HG02885 (cell line): Measurements from ENCODE around the gene GATA5.

Experiments
- ATAC-seq: cut with Tn5 transposase; IDR thresholded peaks from one replicate; pipeline ENCODE4 v1.9.1; 2021; ENCODE audit warnings: mild to moderate bottlenecking; ENCODE audit not compliant: unreplicated experiment, poor library complexity

The GATA5 gene, protein sequence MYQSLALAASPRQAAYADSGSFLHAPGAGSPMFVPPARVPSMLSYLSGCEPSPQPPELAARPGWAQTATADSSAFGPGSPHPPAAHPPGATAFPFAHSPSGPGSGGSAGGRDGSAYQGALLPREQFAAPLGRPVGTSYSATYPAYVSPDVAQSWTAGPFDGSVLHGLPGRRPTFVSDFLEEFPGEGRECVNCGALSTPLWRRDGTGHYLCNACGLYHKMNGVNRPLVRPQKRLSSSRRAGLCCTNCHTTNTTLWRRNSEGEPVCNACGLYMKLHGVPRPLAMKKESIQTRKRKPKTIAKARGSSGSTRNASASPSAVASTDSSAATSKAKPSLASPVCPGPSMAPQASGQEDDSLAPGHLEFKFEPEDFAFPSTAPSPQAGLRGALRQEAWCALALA

DNA sequence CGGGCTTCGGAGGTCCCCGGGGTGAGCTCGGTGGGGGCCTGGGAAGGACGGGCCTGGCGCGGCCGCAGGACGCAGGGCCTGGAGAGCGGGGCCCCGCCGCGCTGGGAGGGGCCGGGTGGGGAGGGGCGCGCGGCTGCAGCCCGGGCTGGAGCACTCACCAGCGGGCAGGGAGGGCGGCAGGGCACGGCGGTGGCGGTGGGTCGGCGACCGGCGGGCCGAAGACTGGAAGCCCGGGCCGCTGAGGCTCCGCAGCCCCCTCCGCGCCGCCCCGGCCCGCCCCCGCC is at the start of gene GATA5:
Gene GATA5 (minus strand): TSS at position 224 of the 284 bp plus-strand sequence. CDS start 474 bp downstream, outside the sequence.
- ATAC-seq: no peak

DNA sequence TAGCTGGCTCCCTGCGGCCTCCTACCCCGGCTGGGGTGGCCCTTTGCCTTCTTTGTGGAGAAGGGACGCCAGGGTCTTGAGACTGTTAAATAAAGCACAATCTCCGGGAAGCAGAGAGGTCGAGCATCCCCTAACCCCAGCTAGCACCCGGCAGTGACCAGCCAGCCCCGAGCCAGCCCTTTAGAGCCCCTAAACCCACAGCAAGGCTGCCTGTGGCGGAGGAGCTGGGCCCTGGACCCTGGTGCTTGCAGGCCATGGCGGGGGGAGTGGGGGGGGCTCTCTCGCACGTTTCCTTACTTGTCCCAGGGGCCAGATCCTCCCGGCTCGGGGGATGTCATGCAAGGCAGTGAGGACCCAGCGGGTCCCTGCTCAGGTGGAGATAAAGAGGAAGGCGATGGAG is 49.2 kb upstream of the GATA5 start:
- no peak for ATAC-seq

DNA sequence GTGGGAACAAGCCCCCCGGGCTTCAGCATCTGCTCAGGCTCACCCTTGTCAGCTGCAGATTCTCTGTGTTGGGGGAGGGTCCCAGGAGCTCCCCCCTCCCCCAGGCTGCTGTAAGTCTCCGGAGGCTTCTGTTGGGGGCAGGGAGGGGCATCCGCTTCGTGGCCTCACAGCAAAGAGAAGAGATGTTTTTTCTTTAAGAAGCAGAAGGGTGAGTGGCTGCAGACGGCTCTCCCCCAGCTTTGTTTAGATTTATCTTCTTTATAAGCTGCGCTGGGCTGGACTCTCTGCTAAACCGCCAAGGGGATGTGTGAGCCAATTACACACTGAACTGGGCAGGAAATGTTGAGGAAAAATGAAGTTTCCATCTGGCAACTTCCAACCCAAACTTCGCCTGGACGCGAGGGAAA is 48.7 kb upstream of the GATA5 start:
- no peak for ATAC-seq

DNA sequence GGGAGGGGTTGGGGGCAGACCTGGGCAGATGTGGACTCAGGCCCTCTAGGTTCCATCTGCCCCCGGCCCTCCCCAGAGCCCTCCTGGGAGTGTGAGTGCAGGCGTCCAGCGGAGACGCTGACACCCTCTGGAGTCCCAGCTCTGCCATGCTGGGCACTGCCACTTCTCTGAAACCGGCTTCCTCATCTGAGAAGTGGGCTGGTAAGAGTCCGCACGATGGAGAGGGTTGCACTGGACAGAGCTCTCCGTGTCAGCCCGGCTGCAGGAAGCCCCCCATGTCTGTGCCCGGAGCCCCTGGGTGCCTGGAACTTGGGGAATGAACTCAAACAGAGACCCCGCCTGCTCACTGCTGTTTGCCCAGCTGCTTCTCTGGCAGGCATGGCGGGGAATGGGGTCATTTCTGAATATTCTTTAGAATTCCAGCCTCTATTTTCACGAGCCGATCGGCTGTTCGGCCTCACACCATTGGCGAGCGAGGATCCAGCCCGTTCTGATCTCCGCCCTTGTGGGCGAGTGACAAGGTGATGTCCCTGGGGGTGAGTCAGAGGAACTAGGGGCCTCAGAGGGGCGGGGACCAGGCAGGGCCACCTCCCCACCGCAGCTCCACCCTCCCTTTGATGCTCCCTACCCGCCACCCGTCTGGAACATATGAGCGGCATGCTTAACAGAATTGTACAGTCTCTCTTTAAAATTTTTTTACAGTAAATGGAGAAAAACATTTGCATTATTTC is 47.8 kb upstream of the GATA5 start:
- no peak for ATAC-seq

DNA sequence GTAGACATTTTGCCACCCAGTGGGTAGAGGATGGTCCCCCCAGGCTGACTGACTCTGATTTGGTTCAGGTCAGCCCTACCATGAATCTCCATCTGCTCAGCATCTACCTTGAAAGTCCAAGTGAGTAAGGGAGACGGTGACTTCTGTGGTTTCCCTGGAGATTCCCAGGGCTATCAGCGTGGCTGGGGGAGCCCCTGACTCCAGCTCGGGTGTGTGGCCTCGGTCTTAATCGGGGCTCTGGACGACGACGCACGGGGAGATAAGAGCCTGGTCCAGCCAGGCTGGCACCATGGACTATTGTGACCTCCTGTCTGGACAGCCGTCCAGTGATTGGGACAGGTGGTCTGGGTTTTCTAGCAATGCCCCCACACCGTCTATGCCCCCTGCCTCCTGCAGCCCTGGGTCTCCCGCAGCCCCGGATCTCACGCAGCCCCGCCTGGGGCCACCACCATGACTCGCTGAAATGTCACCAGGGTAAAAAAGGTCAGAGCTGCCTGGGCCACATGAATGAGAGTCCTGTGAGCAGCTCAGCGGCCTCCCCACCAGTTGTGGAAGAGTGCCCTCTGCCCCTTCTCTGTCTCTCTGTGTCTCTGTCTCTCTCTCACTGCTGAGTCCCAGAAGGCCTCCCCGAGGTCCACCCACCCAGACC is 47.1 kb upstream of the GATA5 start:
- ATAC-seq: no peak

DNA sequence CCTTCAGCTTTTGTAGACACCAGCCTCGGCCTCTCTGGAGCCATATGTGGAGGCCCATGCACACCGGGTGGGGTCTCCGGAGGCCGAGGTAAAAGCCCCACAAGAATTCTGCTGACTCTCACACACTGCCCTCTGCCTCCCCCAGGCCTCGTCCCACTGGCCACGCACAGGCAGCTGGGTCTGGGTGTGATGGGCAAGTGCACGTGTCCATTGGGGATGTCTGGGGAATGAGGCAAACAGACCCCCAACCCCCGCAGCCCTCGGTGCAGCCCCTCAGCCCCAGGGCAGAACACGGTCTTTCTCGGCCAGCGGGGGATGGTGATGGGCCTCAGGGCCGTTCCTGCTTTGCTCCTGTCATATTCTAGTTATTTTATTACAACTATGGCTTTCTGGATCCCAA is 44.0 kb upstream of the GATA5 start:
- no peak for ATAC-seq

DNA sequence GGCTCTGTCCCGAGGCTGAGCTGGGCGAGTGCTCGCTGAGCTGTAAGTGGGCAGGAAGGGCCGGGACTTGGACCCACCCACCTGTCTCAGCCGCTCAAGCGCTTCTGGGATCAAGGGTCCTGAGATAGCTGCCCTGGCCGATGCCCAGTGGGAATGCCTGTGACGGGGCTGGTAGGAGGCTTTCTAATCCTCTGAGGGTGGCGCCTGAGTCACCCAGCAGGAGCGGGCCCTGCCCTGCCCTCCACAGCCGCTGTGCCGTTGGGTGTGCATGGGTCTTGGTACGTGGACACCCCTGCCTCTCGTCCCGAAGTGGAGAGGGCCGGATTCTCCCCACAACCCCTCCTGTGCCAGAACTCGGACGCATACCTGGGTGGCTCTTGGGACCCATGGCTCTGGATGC is 43.1 kb upstream of the GATA5 start:
- no peak for ATAC-seq

DNA sequence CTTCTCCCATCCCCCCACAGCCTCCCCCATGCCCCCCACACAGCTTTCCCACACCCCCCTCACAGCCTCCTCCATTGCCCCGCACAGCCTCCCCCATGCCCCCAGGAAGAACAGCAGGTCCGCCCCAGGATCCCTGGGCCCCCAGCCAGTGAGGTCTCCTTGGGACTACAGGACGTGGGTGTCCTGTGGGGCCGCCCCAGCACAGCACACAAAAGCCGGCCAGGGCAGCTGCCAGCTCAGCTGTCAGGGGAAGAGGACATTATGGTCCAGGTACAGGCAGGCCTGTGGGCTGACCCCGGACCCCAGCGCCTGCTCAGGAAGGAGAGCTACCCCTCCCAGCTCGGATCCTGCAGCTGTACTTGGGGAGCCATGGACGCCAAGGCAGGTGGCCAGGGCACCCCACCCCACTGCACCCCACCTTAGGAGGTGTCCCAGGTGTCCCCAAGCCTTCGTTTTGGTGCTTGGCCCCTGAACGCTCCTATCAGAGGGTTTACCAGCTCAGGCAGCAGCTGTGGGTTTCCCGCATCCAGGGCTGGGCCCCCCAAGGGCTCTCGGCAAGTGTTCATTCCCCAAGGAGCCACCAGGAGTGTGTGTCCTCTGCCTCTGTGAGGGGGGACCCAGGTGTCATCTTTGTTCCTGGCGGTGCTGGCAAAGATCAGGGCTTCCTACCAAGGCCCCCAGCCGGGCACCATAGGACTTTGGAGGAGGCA is 42.3 kb upstream of the GATA5 start:
- no peak for ATAC-seq

DNA sequence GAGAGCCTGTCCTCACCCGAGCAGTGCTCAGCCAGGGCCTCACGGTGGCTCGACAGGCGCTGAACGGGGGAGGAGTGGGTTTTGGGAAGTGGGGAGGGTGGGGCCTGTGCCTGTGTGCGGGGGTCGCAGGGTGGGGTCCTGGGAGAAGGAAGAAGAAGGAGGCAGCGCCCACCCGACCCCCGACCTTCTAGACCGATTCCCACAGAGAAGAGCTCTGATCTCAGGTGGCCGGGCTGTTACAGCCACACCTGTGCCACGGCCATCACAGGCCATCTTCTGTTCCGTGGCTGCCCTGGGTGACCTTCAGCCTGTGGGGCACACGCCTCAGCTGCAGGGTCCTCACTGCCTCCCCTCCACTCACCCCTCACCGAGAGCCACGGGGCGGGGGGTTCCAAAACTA is 41.4 kb upstream of the GATA5 start:
- no peak for ATAC-seq

DNA sequence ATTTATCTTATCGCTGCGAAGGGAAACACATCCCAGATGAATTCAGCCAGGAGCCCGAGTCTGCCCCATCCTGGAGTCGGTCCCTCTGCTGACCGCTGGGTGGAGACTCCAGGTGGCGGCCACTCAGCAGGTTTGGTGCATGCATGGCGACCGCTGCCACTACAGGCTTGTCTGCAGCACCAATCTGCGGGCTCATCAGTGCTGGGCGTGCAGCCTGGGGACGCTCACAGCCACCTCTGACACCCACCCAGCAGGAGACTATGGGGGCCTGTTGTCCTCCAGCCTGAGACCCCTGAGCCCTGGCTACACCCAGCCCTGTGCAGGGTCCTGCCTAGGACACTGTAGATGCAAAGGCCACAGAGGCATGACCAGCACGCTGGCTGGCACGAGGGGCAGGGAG is 40.5 kb upstream of the GATA5 start:
- ATAC-seq: no peak

DNA sequence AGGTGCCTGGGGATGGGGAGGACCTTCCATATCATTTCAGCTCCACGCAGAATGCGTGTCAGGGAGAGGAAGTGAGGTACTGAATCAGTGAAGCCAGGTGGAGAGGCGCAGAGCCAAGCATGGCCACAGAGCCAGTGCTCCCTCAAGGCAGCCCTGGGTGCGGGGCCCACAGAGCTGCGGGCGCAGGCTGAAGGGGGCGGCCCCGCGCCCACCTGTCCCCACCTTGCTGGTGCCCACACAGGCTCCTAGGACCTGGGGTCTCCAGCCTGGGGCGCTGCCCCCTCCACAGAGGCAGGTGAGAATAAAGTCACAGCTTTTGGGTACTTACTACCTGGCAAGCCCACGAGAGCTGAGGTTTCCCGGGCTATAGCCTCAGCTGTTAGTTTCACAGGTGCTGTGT is 40.0 kb upstream of the GATA5 start:
- no peak for ATAC-seq

DNA sequence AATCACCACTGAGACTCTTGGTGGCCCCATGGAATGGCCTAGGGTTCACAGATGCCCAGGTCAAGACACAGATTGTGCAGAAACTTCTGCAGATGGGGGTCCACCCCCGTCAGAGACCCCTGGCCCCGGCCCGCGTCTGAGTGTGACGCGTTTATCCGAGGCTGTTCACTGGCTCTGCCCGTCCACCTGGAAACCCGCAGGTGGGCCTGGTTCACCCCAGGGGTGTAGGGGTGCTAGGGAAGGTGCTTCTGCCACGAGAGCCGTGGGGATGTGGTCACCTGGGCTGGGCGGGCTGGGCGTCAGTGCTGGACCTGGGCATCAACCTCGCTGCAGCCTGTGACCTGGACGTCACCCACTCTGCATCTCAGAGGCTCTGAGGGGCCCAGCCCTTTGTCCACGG is 39.5 kb upstream of the GATA5 start:
- ATAC-seq: no peak

DNA sequence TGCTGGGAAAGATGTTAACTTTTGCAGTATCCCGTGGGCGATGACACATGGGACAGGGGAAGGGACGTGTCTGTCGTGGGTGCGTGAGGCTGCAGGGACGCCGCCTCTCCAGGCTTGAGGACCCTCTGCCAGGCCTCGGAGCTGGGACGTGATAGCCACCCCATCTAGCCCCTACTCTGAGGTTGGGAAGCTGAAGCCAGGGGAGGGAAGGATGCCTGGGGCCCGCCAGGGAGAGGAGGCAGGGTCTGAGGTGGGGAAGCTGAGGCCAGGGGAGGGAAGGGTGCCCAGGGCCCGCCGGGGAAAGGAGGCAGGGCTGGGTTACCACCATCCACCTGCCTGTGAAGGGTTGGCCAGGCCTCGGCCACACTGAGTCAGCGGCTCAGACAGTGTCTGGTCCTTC is 38.2 kb upstream of the GATA5 start:
- ATAC-seq: no peak

DNA sequence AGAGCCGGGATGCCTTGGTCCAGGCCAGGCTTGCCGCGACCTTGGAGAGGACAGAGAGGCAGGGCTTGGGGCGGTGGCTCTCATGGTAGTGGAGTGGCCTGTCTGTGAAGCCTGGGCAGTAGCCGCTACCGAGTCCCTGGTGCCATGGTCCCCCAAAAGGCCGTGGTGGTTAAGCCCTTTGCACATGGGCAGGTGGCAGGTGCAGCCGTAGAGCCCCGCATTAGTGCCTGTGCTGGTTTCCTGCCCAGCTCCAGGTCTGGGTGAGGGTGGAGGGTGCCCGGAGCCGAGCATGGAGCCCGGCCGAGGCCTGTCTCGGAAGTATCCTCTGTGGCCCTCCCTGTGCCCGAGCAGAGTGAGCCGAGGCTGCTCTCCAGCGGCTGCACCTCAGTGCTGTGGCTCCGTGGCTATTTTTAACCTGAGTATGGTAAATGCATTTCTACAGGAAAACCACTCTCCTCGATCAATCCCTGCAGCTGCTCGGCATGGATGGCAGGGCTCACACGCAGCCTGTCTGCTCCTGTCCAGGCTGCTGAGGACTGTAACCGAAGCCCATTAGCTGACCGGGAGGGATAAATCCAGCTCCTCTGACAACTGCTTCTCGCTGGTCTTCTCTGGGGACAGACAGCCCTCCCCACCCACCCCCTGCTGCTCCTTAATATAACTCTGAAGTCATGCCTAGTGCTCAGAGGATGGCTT is 36.3 kb upstream of the GATA5 start:
- no peak for ATAC-seq

DNA sequence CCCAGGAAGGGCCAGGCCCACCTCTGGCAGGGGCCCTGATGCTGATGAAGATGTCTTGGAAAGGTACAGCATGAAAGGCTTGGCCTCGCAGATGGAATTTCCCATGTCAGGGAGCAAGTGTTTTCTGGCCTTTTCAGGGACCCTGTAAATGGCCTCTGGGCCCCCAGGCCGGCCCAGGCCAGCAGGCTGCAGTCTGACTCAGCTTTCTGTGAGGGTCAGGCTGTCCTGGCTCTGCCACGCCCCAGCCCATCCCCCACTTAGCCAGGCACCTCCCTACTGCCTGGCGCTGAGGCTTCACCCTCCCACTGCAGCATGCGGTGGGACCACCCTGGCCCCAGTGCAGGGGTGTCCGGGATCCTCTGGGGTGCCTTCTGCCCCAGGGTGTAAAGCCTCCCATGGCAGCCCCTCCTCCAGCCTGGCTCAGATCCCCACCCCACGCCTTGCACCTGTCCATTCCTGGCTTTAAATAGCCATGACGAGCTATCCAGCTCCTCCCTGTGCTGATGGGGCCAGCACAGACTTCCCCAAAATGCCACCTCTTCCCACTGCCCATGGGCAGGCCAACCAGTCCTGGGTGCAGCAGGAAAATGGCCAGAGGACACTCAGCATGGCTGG is 35.6 kb upstream of the GATA5 start:
- no peak for ATAC-seq

DNA sequence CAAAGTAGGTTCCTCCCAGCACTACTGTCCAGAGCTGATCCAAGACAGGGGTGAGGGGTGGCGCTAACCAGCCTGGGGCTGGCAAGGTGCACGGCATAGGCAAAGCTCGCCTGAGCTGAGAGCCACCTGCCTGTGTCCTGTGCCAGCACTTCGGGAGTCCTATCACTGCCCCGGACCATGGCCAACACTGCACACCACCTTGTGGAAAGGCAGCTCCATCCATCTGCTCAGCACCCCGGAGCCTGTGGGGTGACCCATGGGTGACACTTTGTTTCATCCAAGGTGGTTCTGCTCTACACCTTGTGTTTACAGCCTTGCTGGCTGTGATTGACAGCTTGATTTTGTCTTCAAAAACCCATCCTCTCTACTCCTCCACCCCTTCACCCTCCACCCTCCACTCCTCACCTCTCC is 32.9 kb upstream of the GATA5 start:
- ATAC-seq: no peak

DNA sequence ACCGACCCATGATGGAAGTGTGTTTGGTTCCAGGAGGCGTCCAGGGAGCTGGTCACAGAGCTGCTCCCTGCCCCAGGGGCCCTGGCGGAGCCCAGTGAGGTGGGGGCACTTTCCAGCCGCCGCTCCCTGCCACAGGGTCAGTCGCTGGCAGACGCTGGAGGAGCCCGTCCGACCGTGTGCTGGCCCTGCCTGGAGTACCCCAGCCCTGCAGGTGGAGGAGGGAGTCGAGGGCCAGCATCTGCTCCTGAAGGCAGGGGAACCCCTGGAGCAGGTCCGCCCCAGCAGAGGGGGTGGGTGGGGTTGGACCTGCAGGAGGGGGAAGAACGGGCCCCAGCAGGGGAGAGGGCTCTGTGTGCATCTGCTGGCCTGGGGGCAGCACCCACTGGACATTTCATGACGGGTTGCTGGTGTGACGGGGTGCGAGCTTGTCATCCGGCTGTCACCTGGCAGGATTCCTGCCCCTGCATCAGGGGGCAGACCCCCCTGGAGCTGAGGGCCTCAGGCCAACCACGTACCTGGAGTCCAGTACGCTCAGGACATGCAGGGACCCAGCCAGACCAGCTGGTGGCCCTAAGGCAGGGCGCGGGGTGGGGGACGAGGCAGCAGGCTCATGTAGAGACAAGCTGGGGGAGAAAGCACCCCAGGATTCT is 32.3 kb upstream of the GATA5 start:
- no peak for ATAC-seq

DNA sequence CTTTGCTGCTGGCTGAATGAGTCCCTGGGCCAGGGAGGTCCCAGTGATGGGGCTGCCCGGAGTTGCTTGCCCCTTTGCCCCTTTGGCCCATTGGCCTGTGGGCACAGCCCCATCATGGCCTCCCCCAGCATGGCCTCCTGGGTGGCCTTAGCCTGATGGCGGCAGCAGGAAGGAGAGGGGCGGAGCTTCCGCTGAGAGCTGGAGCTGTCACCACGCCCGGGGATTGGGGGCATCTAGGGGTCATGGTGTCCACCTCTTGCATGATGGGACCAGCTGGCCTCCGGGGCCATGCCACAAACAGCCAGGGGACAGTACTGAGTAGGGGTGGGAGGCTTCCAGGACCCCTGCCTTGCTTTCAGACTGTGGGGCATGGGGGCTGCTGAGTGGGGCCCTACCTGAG is 31.5 kb upstream of the GATA5 start:
- no peak for ATAC-seq

DNA sequence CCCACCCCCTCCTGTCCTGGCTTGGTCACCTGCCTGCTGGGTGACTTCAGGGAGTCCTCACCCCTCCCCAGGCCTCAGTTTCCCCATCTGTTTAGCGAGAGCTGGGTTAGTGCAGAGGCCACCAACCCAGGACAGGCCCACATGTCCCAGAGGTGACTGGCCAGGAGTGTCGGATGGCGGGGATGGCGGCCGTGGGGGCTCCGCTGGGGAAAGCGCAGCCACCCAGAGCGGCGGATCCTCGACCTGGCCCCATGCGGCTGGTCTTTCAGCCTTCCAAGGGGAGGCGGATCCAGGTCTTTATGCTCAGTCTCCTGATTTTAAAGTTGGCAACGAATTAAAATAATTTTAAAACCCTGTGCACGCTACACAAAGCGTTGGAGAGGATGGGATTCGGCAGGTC is 31.0 kb upstream of the GATA5 start:
- no peak for ATAC-seq

DNA sequence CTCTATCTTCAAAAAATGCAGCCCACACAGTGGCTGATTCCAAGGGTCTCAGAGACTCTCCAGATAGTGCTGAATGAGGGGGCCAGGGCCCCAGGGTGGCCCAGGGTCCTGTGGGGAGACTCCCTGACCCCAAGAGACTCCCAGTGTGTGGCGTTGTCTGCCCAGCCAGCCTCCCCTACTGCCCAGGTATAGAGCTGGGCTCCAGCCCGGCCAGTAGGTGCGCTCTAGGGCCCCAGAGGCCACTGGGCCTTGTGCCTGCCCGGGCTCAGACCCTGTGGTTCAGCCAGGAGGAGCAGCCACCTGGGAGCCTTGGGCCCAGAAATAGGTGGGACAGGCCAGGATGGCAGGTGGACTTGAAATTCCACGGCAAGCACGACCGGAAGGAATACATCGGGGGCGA is 30.3 kb upstream of the GATA5 start:
- no peak for ATAC-seq
